OCI-LY7 (cell line): ENCODE results near the gene PEPD.

ENCODE experiments used
- EZH2phosphoT487 ChIP-seq: fragments of 200-600 bp; sonication (generic); IDR thresholded peaks from 2 replicates; pipeline ENCODE4 v1.6.1; 2018; ENCODE audit warnings: low read depth, borderline replicate concordance, mild to moderate bottlenecking, mixed run types, antibody characterized with exemption, low read length, moderate library complexity, mixed read lengths
- TF ChIP-seq, protein P1 (sequence below): fragments of 200-600 bp; sonication (generic); conservative IDR thresholded peaks from 2 replicates; pipeline ENCODE4 v1.5.1; 2014; ENCODE audit warnings: mild to moderate bottlenecking, antibody characterized with exemption, low read length, moderate library complexity, mixed read lengths

GRCh38 chr19:33413868-33414666 lies 107.5 kb downstream of the PEPD start:
- TF ChIP-seq, protein P1, sequence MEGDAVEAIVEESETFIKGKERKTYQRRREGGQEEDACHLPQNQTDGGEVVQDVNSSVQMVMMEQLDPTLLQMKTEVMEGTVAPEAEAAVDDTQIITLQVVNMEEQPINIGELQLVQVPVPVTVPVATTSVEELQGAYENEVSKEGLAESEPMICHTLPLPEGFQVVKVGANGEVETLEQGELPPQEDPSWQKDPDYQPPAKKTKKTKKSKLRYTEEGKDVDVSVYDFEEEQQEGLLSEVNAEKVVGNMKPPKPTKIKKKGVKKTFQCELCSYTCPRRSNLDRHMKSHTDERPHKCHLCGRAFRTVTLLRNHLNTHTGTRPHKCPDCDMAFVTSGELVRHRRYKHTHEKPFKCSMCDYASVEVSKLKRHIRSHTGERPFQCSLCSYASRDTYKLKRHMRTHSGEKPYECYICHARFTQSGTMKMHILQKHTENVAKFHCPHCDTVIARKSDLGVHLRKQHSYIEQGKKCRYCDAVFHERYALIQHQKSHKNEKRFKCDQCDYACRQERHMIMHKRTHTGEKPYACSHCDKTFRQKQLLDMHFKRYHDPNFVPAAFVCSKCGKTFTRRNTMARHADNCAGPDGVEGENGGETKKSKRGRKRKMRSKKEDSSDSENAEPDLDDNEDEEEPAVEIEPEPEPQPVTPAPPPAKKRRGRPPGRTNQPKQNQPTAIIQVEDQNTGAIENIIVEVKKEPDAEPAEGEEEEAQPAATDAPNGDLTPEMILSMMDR = no peak
- no peak for TF ChIP-seq EZH2phosphoT487
